Neural cell (in vitro differentiated cells): ENCODE measurements around the gene CADPS2.

ENCODE experiments used
- CTCF ChIP-seq: fragments of 450-650 bp; IDR thresholded peaks from 2 replicates; pipeline ENCODE4 v1.5.1; 2014; ENCODE audit warnings: antibody characterized with exemption, mild to moderate bottlenecking, moderate library complexity; ENCODE audit not compliant: poor library complexity, severe bottlenecking
- EP300 ChIP-seq: fragments of 450-650 bp; conservative IDR thresholded peaks from 2 replicates; pipeline ENCODE4 v1.6.1; 2014; ENCODE audit warnings: antibody characterized with exemption, mild to moderate bottlenecking, moderate library complexity; ENCODE audit not compliant: poor library complexity, severe bottlenecking
- EZH2 ChIP-seq: fragments of 200-600, 300-800 bp; shearing (Covaris generic), sonication (generic); IDR thresholded peaks from 2 replicates; pipeline ENCODE4 v1.6.1; 2014; ENCODE audit warnings: antibody characterized with exemption, low read length, borderline replicate concordance, mild to moderate bottlenecking; ENCODE audit not compliant: insufficient read depth, poor library complexity, severe bottlenecking
- POLR2AphosphoS5 ChIP-seq: IDR thresholded peaks from 2 replicates; pipeline ENCODE4 v1.6.1; 2012
- RAD21 ChIP-seq: fragments of 450-650 bp; conservative IDR thresholded peaks from 2 replicates; pipeline ENCODE4 v1.6.1; 2014; ENCODE audit warnings: antibody characterized with exemption, mild to moderate bottlenecking, moderate library complexity
- SMC3 ChIP-seq: fragments of 450-650 bp; conservative IDR thresholded peaks from 2 replicates; pipeline ENCODE4 v1.6.1; 2014; ENCODE audit warnings: antibody characterized with exemption, mild to moderate bottlenecking, moderate library complexity; ENCODE audit not compliant: poor library complexity

GRCh38 chr7:122743211-122743610 is 143.0 kb downstream of the CADPS2 start:
- TF ChIP-seq CTCF (no peak), EP300 (no peak), EZH2 (no peak), POLR2AphosphoS5 (no peak), SMC3 (no peak), RAD21 (no peak)
